Kidney (tissue), 14 donors: Measurements from ENCODE around the gene KLHDC3. TPM values are rescaled to one million over a fixed set of nuclear protein-coding genes. Genes with fewer than 3 reads are reported as not detected.

Experiments used
- DNase-seq, 5 donors: peaks; one replicate each; pipeline ENCODE4 v3.0.0-alpha.2; 2013 to 2020
- FAIRE-seq: peaks from 2 replicates; lab custom pipeline; 2012; peaks lifted over from hg19 to GRCh38; lab: Jason Lieb, UNC
- H3K27ac ChIP-seq, 2 donors: one replicate each; pipeline ENCODE4 v1.7.0; 2013; ENCODE audit warnings: low read depth in 2 of 2, low read length in 2 of 2, inconsistent platforms in 1 of 2
- H3K27me3 ChIP-seq: one replicate; pipeline ENCODE4 v1.7.1; 2013; ENCODE audit warnings: low read length, inconsistent platforms; ENCODE audit not compliant: control insufficient read depth, insufficient read depth
- H3K36me3 ChIP-seq, 3 donors: one replicate each; pipeline versions ENCODE4 v1.7.0 to v1.7.1; 2013; ENCODE audit warnings: low read length in 3 of 3, control low read depth in 1 of 3, inconsistent platforms in 1 of 3; ENCODE audit not compliant: insufficient read depth in 3 of 3, control insufficient read depth in 2 of 3
- H3K4me1 ChIP-seq, 3 donors: one replicate each; pipeline versions ENCODE4 v1.7.0 to v1.7.1; 2013; ENCODE audit warnings: low read length in 3 of 3, inconsistent platforms in 1 of 3, low read depth in 1 of 3; ENCODE audit not compliant: control insufficient read depth in 2 of 3, insufficient read depth in 2 of 3
- H3K4me3 ChIP-seq, 3 donors: one replicate each; pipeline versions ENCODE4 v1.7.0 to v1.8.1; 2013; ENCODE audit warnings: low read length in 3 of 3, control low read depth in 1 of 3, inconsistent platforms in 1 of 3
- H3K9ac ChIP-seq, 3 donors: one replicate each; pipeline versions ENCODE4 v1.7.0 to v1.7.1; 2013; ENCODE audit warnings: low read length in 3 of 3, control low read depth in 1 of 3, inconsistent platforms in 1 of 3
- H3K9me3 ChIP-seq, 3 donors: one replicate each; pipeline versions ENCODE4 v1.7.0 to v1.7.1; 2013; ENCODE audit warnings: low read length in 3 of 3, control low read depth in 1 of 3, inconsistent platforms in 1 of 3; ENCODE audit not compliant: control insufficient read depth in 2 of 3, insufficient read depth in 1 of 3
- intact Hi-C: fragments of 100-400 bp; cut with DNase I; formaldehyde crosslinking; loops from one replicate; pipeline ENCODE4 v1.11.1; 2022
- polyA plus RNA-seq: library from polyadenylated mRNA; stranded (reverse); fragments of 350-450 nt; fragmentation: Illumina TruSeq; extraction: RNeasy Lipid Tissue Mini Kit (QIAGEN cat#74804); gene quantifications from one replicate; pipeline ENCODE4 v1.2.3, GENCODE V29; 2014; ENCODE audit warnings: low read depth, low replicate concordance; ENCODE audit not compliant: insufficient read depth
- total RNA-seq: library from RNA; stranded (reverse); fragmentation: NEBNext Ultra II Directional; extraction: Animal tissue kit (Norgen Biotek cat#: 25700); gene quantifications from one replicate; pipeline ENCODE4 v1.2.1, GENCODE V29; 2021
- TF ChIP-seq, protein P1 (sequence below): IDR thresholded peaks from 3 replicates; pipeline ENCODE4 v1.5.1; 2012; ENCODE audit warnings: mild to moderate bottlenecking, moderate library complexity, borderline replicate concordance; ENCODE audit not compliant: insufficient read depth; ENCODE audit errors: extremely low read depth
- donor health status: control.
- donor health status: control.
- donor health status: control.
- donor health status: control.
- donor health status: control.
- donor health status: DM: yes; HTN: yes; CAD: no.
- donor health status: Normal renal cell carcinoma (clear cell type).

KLHDC3 gene
- total and polyA plus RNA-seq, 2 donors from 2014 or later = 52.6 to 90.0 TPM

GRCh38 chr6:43013097-43013842 lies 779 bp upstream of the KLHDC3 start:
- Histone ChIP-seq H3K9me3 (no peaks in the 10 kb centered on the region), H3K9ac (peak overlapping the region; percentile 17 to 83 (median 78)), H3K27ac (peak overlapping the region in 1 of 2 donors; percentile 43), H3K36me3 (peaks cover 9 to 26% (median 17%) of the 10 kb centered on the region in 3 donors), H3K4me3 (peak overlapping the region; percentile 44 to 71 (median 50)), H3K27me3 (no peaks in the 10 kb centered on the region), H3K4me1 (peaks cover 2 to 22% (median 18%) of the 10 kb centered on the region in 3 donors)
- DNase-seq (peak in 1 of 5 donors; percentile 60), FAIRE-seq (no peak)
- TF ChIP-seq, protein P1, sequence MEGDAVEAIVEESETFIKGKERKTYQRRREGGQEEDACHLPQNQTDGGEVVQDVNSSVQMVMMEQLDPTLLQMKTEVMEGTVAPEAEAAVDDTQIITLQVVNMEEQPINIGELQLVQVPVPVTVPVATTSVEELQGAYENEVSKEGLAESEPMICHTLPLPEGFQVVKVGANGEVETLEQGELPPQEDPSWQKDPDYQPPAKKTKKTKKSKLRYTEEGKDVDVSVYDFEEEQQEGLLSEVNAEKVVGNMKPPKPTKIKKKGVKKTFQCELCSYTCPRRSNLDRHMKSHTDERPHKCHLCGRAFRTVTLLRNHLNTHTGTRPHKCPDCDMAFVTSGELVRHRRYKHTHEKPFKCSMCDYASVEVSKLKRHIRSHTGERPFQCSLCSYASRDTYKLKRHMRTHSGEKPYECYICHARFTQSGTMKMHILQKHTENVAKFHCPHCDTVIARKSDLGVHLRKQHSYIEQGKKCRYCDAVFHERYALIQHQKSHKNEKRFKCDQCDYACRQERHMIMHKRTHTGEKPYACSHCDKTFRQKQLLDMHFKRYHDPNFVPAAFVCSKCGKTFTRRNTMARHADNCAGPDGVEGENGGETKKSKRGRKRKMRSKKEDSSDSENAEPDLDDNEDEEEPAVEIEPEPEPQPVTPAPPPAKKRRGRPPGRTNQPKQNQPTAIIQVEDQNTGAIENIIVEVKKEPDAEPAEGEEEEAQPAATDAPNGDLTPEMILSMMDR = no peak
- intact Hi-C loops = no loop called here

GRCh38 chr6:43014434-43014909 lies 423 bp downstream of the KLHDC3 start:
- peak overlapping the region; percentile 45 to 61 for H3K27ac ChIP-seq
- H3K36me3 ChIP-seq = peaks cover 11 to 29% (median 20%) of the 10 kb centered on the region in 3 donors
- no peaks in the 10 kb centered on the region for H3K9me3 ChIP-seq
- DNase-seq = peak in 1 of 5 donors; percentile 50
- peak overlapping the region in 2 of 3 donors; percentile 77 to 97 for H3K9ac ChIP-seq
- peaks cover 2 to 22% (median 18%) of the 10 kb centered on the region in 3 donors for H3K4me1 ChIP-seq
- peak overlapping the region; percentile 78 to 100 (median 90) for H3K4me3 ChIP-seq
- H3K27me3 ChIP-seq = no peaks in the 10 kb centered on the region
- TF ChIP-seq, protein P1 = no peak
- intact Hi-C loops = no loop called here
- no peak for FAIRE-seq

DNA sequence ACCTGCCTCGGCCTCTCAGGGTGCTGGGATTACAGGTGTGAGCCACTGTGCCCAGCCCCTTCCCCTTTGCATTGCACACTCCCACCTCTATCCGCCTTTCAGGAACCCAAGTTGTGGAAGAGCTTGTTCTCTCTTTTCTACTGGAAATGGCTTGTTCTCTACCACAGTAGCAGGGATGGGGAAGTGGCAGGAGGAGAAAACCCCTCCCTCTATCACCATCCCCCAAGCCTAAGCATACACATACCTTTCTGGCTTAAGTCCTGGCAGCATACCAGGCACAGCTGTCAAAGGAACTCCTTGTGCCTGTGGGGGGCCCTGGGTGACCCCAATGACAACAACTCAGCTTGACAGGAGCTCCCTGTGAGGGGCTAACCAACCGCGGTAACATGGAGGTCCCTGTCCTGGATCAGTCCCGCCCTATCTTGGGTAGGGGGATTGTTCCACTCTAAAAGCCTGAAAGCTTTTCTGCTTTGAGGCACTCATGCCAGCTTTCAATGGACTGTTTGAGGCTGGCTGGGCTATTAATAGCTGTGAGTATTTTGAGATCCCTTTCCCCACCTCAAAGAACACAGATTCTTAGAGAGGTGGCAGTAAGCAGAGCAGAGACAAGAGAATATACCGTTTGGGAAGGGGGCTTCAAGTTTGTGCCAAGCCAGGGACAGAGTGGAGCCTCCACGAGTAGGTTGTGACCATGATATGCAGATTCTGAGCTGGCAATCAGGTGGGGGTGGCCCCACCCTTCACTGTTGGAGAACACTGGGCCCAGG lies 2.3 kb downstream of the KLHDC3 start:
- Histone ChIP-seq H3K9me3 (no peaks in the 10 kb centered on the region), H3K4me1 (peaks cover 2 to 26% (median 24%) of the 10 kb centered on the region in 3 donors), H3K27me3 (no peaks in the 10 kb centered on the region), H3K27ac (no peak overlapping the region), H3K4me3 (no peak overlapping the region), H3K9ac (no peak overlapping the region), H3K36me3 (peaks cover 7 to 18% (median 15%) of the 10 kb centered on the region in 3 donors)
- TF ChIP-seq, protein P1 = no peak
- intact Hi-C loops = no loop called here
- FAIRE-seq (no peak), DNase-seq (no peak)
